Measurements from ENCODE around the gene GALNT18. TPM values are rescaled to one million over a fixed set of nuclear protein-coding genes. Genes with fewer than 3 reads are reported as not detected.

GALNT18 gene
- total and polyA plus RNA-seq, 4 donors = 2.1 to 11.0 (median 3.8) TPM

DNA sequence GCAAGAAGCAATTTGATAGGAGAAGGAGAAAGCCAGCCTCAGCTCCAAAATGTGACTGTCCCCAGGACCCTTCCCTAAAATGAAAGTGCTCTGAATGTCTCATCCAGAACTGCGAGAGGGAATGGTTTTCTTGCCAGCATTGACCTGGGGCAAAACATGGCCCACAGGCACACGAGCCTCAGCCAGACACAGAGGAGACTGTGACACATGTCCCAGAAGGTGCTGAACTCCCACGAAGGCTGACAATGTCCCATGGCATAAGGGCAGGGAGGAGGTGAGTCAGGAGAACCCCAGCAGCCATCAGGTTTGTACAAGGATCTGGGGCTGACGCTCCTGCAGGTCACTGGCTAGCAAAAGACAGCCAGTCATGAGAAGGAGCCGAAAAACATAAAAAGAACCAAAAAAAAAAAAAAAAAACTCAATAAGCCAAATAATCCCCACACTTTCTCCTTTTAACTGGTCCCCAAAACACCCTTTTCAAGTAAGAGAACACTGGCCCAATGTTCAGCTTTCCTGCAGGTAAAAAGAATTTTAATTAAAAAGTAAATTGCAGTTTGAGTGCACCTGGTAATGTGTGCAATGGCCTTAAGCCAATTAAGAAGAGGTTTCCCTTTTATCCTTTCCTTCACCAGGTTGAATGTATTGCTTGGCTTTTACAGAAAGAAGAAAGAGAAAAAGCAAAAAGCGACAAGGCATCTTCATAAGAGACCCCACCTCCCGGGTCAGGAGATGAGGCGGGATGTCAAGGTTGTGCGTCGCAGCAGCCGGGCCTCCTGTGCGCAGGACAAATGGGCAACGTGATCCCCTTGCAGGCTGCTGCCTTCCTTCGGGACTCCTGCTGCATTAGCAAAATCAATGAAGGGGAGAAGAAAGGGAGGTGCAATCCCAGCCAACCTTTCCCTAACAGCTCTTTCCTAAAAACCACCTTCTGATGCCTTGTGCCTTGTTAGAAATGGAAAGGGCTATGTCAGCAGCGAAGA, 43.6 kb downstream of the GALNT18 start:
- peaks cover 3 to 31% (median 22%) of the 10 kb centered on the region in 4 donors for H3K4me1 ChIP-seq (ENCODE audit: control insufficient read depth in 4 of 4, insufficient read depth in 4 of 4, low read length in 3 of 4)
- no peaks in the 10 kb centered on the region for H3K36me3 ChIP-seq (ENCODE audit: control insufficient read depth in 4 of 4, insufficient read depth in 3 of 4, low read depth in 1 of 4, low read length in 3 of 4)
- H3K27ac ChIP-seq (ENCODE audit: low read depth in 1 of 2, low read length in 2 of 2) = no peak overlapping the region
- H3K4me3 ChIP-seq (ENCODE audit: low read depth in 1 of 3, low read length in 3 of 3) = no peak overlapping the region
- TF ChIP-seq HNF4A (conservative IDR thresholded peaks at IDR 0.05) (no peak), YY1 (IDR thresholded peaks at IDR 0.05) (no peak), FOXA2 (IDR thresholded peaks at IDR 0.05) (no peak), RXRA (IDR thresholded peaks at IDR 0.05) (no peak), HNF4G (IDR thresholded peaks at IDR 0.05) (no peak), NR2F2 (IDR thresholded peaks at IDR 0.05) (no peak), GABPA (IDR thresholded peaks at IDR 0.05 in 1 of 2, conservative IDR thresholded peaks at IDR 0.05 in 1 of 2) (no peak), JUND (IDR thresholded peaks at IDR 0.05) (no peak), RAD21 (IDR thresholded peaks at IDR 0.05) (no peak), EGR1 (IDR thresholded peaks at IDR 0.05; ENCODE audit: low read depth in 2 of 2) (no peak), SP1 (IDR thresholded peaks at IDR 0.05) (no peak)
- TF ChIP-seq, protein P1, sequence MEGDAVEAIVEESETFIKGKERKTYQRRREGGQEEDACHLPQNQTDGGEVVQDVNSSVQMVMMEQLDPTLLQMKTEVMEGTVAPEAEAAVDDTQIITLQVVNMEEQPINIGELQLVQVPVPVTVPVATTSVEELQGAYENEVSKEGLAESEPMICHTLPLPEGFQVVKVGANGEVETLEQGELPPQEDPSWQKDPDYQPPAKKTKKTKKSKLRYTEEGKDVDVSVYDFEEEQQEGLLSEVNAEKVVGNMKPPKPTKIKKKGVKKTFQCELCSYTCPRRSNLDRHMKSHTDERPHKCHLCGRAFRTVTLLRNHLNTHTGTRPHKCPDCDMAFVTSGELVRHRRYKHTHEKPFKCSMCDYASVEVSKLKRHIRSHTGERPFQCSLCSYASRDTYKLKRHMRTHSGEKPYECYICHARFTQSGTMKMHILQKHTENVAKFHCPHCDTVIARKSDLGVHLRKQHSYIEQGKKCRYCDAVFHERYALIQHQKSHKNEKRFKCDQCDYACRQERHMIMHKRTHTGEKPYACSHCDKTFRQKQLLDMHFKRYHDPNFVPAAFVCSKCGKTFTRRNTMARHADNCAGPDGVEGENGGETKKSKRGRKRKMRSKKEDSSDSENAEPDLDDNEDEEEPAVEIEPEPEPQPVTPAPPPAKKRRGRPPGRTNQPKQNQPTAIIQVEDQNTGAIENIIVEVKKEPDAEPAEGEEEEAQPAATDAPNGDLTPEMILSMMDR (IDR thresholded peaks at IDR 0.05; ENCODE audit: low read depth, low read length, missing input control) = no peak
- TF ChIP-seq, protein P2, sequence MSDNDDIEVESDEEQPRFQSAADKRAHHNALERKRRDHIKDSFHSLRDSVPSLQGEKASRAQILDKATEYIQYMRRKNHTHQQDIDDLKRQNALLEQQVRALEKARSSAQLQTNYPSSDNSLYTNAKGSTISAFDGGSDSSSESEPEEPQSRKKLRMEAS (IDR thresholded peaks at IDR 0.05) = no peak
- DNase-seq (ENCODE audit: low spot score) = peak; percentile 21
- no peaks in the 10 kb centered on the region for H3K9me3 ChIP-seq (ENCODE audit: control insufficient read depth in 4 of 4, low read length in 3 of 4)
- 89% methylated on average over 15 of the region's 15 CpGs for WGBS
- no peak overlapping the region for H3K9ac ChIP-seq (ENCODE audit: low read depth in 1 of 2, low read length in 2 of 2)
- H3K27me3 ChIP-seq (ENCODE audit: control insufficient read depth in 4 of 4, insufficient read depth in 4 of 4, low read length in 3 of 4) = no peaks in the 10 kb centered on the region

DNA sequence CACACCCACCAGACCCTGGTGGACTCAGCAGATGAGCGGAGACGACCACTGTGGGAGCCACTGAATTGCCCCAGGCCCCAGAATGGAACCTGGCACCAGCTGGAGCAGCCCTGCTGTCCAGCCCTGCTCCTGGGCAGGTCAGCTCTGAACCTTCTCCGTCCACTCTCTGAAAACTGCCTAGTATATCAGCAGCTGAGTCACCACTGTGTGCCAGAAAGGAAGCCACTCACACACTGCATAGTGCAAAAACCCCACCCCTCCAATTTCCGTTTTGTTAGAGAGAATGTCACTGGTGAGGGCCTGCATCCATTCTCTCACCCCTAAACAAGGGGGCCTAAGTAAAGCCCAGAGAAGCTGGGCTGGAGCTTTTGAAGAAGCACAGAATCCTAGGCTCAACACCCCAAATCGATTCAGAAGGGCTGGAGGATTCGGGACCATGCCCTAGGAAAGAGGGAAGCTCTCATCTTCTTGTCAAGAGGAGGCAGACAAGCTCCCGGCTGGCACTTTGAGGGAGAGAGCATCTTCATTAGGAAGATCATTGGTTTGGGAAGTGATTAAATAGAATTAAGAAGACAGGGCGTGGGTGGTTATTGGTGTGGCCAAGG, 44.5 kb downstream of the GALNT18 start:
- Histone ChIP-seq H3K4me3 (ENCODE audit: low read depth in 1 of 3, low read length in 3 of 3) (no peak overlapping the region), H3K9me3 (ENCODE audit: control insufficient read depth in 4 of 4, low read length in 3 of 4) (no peaks in the 10 kb centered on the region), H3K27ac (ENCODE audit: low read depth in 1 of 2, low read length in 2 of 2) (no peak overlapping the region), H3K27me3 (ENCODE audit: control insufficient read depth in 4 of 4, insufficient read depth in 4 of 4, low read length in 3 of 4) (no peaks in the 10 kb centered on the region), H3K36me3 (ENCODE audit: control insufficient read depth in 4 of 4, insufficient read depth in 3 of 4, low read depth in 1 of 4, low read length in 3 of 4) (no peaks in the 10 kb centered on the region), H3K9ac (ENCODE audit: low read depth in 1 of 2, low read length in 2 of 2) (no peak overlapping the region), H3K4me1 (ENCODE audit: control insufficient read depth in 4 of 4, insufficient read depth in 4 of 4, low read length in 3 of 4) (peaks cover 3 to 31% (median 22%) of the 10 kb centered on the region in 4 donors)
- no peak for TF ChIP-seq HNF4G (IDR thresholded peaks at IDR 0.05)
- TF ChIP-seq, protein P3, sequence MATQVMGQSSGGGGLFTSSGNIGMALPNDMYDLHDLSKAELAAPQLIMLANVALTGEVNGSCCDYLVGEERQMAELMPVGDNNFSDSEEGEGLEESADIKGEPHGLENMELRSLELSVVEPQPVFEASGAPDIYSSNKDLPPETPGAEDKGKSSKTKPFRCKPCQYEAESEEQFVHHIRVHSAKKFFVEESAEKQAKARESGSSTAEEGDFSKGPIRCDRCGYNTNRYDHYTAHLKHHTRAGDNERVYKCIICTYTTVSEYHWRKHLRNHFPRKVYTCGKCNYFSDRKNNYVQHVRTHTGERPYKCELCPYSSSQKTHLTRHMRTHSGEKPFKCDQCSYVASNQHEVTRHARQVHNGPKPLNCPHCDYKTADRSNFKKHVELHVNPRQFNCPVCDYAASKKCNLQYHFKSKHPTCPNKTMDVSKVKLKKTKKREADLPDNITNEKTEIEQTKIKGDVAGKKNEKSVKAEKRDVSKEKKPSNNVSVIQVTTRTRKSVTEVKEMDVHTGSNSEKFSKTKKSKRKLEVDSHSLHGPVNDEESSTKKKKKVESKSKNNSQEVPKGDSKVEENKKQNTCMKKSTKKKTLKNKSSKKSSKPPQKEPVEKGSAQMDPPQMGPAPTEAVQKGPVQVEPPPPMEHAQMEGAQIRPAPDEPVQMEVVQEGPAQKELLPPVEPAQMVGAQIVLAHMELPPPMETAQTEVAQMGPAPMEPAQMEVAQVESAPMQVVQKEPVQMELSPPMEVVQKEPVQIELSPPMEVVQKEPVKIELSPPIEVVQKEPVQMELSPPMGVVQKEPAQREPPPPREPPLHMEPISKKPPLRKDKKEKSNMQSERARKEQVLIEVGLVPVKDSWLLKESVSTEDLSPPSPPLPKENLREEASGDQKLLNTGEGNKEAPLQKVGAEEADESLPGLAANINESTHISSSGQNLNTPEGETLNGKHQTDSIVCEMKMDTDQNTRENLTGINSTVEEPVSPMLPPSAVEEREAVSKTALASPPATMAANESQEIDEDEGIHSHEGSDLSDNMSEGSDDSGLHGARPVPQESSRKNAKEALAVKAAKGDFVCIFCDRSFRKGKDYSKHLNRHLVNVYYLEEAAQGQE (IDR thresholded peaks at IDR 0.05) = peak; percentile 13
- WGBS = 79% methylated on average over 8 of the region's 8 CpGs
- peak; percentile 30 for DNase-seq (ENCODE audit: low spot score)

All from liver (tissue), 9 donors.